OCI-LY7 (cell line): ENCODE results near the gene CPB2.

Experiments
- CTCF ChIP-seq: fragments of 200-600 bp; sonication (generic); conservative IDR thresholded peaks from 2 replicates; pipeline ENCODE4 v1.5.1; 2014; ENCODE audit warnings: mild to moderate bottlenecking, antibody characterized with exemption, low read length, moderate library complexity, mixed read lengths
- EZH2phosphoT487 ChIP-seq: fragments of 200-600 bp; sonication (generic); IDR thresholded peaks from 2 replicates; pipeline ENCODE4 v1.6.1; 2018; ENCODE audit warnings: low read depth, borderline replicate concordance, mild to moderate bottlenecking, mixed run types, antibody characterized with exemption, low read length, moderate library complexity, mixed read lengths

- TF ChIP-seq CTCF (no peak), EZH2phosphoT487 (no peak)
Observed at GRCh38 chr13:46100191-46100815, 4.5 kb downstream of the CPB2 start.
